ENCODE measurements around the gene SORCS1.

Gene SORCS1

DNA sequence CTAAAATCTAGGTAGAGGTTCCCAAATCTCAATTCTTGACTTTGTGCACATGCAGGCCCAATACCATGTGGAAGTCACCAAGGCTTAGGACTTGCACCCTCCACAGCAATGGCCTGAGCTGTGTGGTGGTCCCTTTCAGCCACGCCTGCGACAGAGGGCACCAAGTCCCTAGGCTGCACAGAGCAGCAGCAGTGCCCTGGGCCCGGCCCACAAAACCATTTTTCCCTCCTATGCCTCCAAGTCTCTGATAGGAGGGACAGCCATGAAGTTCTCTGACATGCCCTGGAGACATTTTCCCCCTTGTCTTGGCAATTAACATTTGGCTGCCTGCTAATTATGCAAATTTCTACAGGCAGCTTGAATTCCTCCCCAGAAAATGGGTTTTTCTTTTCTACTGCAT is 375.5 kb downstream of the SORCS1 start:
- no peak for DNase-seq (ENCODE audit: low read depth)
- H3K4me3 ChIP-seq (ENCODE audit: low read length) = no peak overlapping the region
- TF ChIP-seq, protein P1, sequence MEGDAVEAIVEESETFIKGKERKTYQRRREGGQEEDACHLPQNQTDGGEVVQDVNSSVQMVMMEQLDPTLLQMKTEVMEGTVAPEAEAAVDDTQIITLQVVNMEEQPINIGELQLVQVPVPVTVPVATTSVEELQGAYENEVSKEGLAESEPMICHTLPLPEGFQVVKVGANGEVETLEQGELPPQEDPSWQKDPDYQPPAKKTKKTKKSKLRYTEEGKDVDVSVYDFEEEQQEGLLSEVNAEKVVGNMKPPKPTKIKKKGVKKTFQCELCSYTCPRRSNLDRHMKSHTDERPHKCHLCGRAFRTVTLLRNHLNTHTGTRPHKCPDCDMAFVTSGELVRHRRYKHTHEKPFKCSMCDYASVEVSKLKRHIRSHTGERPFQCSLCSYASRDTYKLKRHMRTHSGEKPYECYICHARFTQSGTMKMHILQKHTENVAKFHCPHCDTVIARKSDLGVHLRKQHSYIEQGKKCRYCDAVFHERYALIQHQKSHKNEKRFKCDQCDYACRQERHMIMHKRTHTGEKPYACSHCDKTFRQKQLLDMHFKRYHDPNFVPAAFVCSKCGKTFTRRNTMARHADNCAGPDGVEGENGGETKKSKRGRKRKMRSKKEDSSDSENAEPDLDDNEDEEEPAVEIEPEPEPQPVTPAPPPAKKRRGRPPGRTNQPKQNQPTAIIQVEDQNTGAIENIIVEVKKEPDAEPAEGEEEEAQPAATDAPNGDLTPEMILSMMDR (conservative IDR thresholded peaks at IDR 0.05; ENCODE audit: low read depth, low read length) = no peak

DNA sequence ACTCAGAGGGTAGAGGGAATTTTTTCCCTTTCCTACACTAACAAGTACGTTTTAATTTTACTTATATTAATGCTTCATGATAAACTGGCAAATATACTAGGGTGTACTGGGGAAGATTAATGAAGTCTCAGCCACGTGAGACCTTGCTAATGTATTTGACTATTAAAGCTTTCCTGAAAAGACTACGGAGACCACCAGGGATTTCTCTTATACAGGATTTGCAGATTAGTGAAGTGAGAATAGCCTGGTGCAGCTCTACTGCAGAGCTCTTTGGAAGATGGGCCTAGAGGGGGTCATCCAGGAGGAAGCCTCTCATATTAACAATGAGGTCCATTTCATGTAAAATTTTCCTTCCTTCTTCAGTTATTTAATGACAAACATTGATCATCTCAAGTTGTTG is 379.0 kb downstream of the SORCS1 start:
- no peak for DNase-seq (ENCODE audit: low read depth)
- H3K4me3 ChIP-seq (ENCODE audit: low read length) = no peak overlapping the region
- TF ChIP-seq, protein P1 (conservative IDR thresholded peaks at IDR 0.05; ENCODE audit: low read depth, low read length) = no peak

DNA sequence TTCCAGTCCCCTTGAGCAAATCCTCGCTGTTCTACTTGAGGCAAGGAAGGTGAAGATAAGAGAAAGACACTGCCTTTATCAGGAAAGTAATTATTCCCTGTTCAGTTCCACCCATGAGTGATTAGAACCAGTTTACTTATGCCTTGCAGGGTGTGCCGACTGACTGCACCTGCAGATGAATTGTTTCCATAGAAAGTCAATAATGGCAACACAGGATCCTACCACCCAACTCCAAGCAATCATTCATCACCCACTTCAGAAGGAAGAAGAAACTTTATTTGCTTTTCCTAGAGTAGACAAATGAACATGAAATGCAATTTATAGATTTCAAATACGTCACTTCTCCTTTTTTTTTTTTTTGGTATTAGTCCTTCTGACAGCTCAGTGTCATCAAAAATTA is 383.9 kb downstream of the SORCS1 start:
- H3K4me3 ChIP-seq (ENCODE audit: low read length) = no peak overlapping the region
- TF ChIP-seq, protein P1 (conservative IDR thresholded peaks at IDR 0.05; ENCODE audit: low read depth, low read length) = no peak
- no peak for DNase-seq (ENCODE audit: low read depth)

DNA sequence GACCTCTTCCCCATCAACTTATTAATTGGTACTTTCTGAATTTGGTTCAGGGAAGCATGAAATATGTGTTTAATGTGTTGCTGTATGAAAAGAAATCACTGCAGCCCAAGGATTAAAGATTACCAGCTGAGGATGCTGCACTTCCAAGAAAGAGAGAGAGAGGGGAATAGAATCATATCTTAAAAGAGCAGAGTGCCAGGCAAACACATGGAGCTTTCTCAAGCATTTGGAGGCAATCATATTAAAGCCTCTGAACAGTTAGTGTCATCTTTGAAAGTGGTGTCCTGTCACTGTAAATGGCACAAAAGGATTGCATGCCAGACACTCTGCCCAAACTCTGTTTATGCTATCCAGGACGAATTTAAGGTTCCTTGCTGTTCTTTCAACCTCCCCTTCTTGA is 386.7 kb downstream of the SORCS1 start:
- no peak overlapping the region for H3K4me3 ChIP-seq (ENCODE audit: low read length)
- TF ChIP-seq, protein P1 (conservative IDR thresholded peaks at IDR 0.05; ENCODE audit: low read depth, low read length) = no peak
- no peak for DNase-seq (ENCODE audit: low read depth)

DNA sequence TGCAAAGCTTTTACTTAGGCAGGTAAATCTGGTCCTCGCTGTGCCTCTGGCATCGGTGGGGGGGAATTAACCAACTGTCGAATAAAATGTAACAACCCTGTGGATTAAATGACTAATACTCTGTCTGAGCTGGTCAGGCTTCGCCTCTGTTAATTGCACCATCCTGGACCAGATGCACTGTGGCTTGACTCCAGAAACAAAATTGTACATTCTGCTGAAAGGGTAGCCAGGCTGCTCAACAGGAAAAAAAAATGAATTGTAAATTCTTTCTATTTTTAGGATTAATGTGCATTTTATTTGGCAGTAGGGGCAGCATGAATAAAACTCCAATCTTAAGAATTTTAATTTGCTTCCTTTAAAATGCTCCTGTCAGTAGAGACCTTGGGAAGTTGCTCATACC is 389.4 kb downstream of the SORCS1 start:
- DNase-seq (ENCODE audit: low read depth) = no peak
- TF ChIP-seq, protein P1 (conservative IDR thresholded peaks at IDR 0.05; ENCODE audit: low read depth, low read length) = no peak
- H3K4me3 ChIP-seq (ENCODE audit: low read length) = no peak overlapping the region

DNA sequence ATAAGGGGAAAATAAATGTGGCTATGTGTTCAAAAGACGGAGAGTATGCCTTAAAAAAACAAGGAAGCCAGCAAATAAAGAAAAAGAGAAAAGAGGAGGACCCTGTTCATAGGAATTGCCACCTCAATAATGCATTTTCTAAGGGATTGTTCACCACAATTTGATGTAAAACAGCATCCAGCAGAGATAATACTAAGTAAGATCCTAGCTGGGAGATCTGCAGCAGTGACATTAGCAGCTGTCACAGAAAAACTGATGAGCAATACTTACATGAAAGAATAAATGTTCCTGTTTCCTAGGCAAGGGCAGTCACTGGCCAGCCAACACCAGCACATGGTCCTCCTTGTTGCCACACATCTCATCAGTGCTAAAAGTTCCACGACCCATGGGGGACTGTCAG is 391.5 kb downstream of the SORCS1 start:
- no peak overlapping the region for H3K4me3 ChIP-seq (ENCODE audit: low read length)
- TF ChIP-seq, protein P1 (conservative IDR thresholded peaks at IDR 0.05; ENCODE audit: low read depth, low read length) = no peak

DNA sequence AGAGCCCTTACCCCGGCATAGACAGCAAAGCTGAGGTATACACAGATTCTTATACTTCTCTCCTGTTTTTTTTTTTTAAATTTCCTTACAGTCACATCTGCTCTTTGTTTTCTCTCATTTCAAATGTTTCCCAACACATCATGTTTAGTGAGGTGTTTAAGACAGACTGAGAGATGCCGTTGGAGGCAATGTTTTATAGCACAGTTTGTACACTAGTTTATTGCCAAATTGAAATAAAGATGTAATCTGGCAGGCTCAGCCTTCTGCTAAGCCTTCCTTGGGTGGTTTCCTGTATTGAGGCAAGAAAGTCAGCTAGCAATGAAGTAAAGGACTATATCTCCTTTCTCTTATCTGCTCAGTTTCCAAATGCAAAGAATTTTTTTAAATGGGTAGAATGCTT is 393.4 kb downstream of the SORCS1 start:
- H3K4me3 ChIP-seq (ENCODE audit: low read length) = no peak overlapping the region
- TF ChIP-seq, protein P1 (conservative IDR thresholded peaks at IDR 0.05; ENCODE audit: low read depth, low read length) = no peak

More for the DNA sequence above, 391.5 kb downstream of the SORCS1 start:
- no peak for DNase-seq (ENCODE audit: low read depth)

More for the DNA sequence above, 393.4 kb downstream of the SORCS1 start:
- no peak for DNase-seq (ENCODE audit: low read depth)

Data from retinal pigment epithelial cell (primary cell).